Effector memory CD8-positive, alpha-beta T cell (primary cell): ENCODE measurements around the gene ICE2.
"Not testable (repeated sequence)": the region's sequence is repeated elsewhere in the genome, so short reads cannot be mapped to it uniquely, and the experiment has no call there.

Experiments used
- ATAC-seq: fragments of 150-1000 bp; cut with Tn5 transposase; replicated peaks from 2 replicates; pipeline ENCODE4 v1.10.0; 2021; ENCODE audit warnings: mild to moderate bottlenecking, moderate library complexity
- DNase-seq, 3 experiments: peaks; one replicate each; pipeline ENCODE4 v3.0.0; 2021
- H3K27ac Mint-ChIP-seq, 2 donors: one replicate each; pipeline ENCODE4 v1.8.0; 2022; ENCODE audit warnings: mild to moderate bottlenecking in 2 of 2, mixed read lengths in 2 of 2, moderate library complexity in 2 of 2
- H3K27me3 Mint-ChIP-seq, 2 donors: one replicate each; pipeline ENCODE4 v1.8.0; 2022; ENCODE audit warnings: mixed read lengths in 2 of 2
- H3K36me3 Mint-ChIP-seq: one replicate; pipeline ENCODE4 v1.8.0; 2022; ENCODE audit warnings: mild to moderate bottlenecking, moderate library complexity, mixed read lengths; ENCODE audit not compliant: insufficient read depth
- H3K4me1 Mint-ChIP-seq, 2 donors: one replicate each; pipeline ENCODE4 v1.8.0; 2022; ENCODE audit warnings: low read depth in 2 of 2, mixed read lengths in 2 of 2
- H3K4me3 Mint-ChIP-seq, 2 donors: one replicate each; pipeline ENCODE4 v1.8.0; 2022; ENCODE audit warnings: mild to moderate bottlenecking in 2 of 2, mixed read lengths in 2 of 2, moderate library complexity in 2 of 2
- H3K9me3 Mint-ChIP-seq, 2 donors: one replicate each; pipeline ENCODE4 v1.8.0; 2022; ENCODE audit warnings: mixed read lengths in 2 of 2

The ICE2 gene

DNA sequence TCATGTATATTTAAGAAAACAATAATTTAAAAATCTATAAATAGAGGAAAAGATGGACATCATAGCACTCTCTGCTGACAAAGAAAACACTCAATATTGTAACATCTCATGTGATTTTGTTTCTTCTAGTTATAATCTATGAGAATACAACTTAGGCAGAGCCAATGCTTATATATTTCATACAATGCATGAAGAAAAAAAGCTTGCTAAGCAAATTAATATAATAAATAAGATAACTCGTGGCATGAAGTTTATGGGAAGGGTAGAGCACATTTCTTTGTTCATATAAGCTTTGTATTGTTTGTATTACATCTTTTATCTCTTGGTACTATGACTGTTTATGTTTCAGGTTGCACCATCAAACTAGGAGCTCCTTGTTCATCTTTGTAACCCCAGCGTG is 73.5 kb downstream of the ICE2 start:
- no peak overlapping the region for H3K27ac Mint-ChIP-seq
- H3K9me3 Mint-ChIP-seq = peaks cover 0 to 3% of the 10 kb centered on the region in 2 donors
- no peak for DNase-seq
- H3K27me3 Mint-ChIP-seq = no peaks in the 10 kb centered on the region
- H3K36me3 Mint-ChIP-seq = no peaks in the 10 kb centered on the region
- H3K4me3 Mint-ChIP-seq = no peak overlapping the region
- H3K4me1 Mint-ChIP-seq = peaks cover 14 to 18% of the 10 kb centered on the region in 2 donors
- no peak for ATAC-seq

DNA sequence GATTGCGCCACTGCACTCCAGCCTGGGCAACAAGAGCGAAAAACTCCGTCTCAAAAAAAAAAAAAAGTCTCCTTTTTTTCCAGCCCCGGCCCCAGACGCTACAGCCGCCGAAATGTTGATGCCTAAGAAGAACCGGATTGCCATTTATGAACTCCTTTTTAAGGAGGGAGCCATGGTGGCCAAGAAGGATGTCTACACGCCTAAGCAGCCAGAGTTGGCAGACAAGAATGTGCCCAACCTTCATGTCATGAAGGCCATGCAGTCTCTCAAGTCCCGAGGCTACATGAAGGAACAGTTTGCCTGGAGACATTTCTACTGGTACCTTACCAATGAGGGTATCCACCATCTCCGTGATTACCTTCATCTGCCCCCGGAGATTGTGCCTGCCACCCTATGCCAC is 74.6 kb downstream of the ICE2 start:
- not testable (repeated sequence) for H3K9me3 Mint-ChIP-seq

GRCh38 chr15:60400944-60401343 is 78.0 kb downstream of the ICE2 start:
- no peak overlapping the region for H3K4me3 Mint-ChIP-seq
- H3K27me3 Mint-ChIP-seq = no peaks in the 10 kb centered on the region
- ATAC-seq (no peak), DNase-seq (no peak)
- H3K36me3 Mint-ChIP-seq = peaks cover 35% of the 10 kb centered on the region
- H3K9me3 Mint-ChIP-seq = no peaks in the 10 kb centered on the region
- H3K4me1 Mint-ChIP-seq = peaks cover 27 to 29% of the 10 kb centered on the region in 2 donors
- H3K27ac Mint-ChIP-seq = no peak overlapping the region

More for the DNA sequence above, 74.6 kb downstream of the ICE2 start:
- not testable (repeated sequence) for H3K27ac Mint-ChIP-seq, H3K36me3 Mint-ChIP-seq, H3K27me3 Mint-ChIP-seq, ATAC-seq, DNase-seq, H3K4me3 Mint-ChIP-seq
- peaks cover 16 to 22% of the 10 kb centered on the region in 2 donors for H3K4me1 Mint-ChIP-seq

DNA sequence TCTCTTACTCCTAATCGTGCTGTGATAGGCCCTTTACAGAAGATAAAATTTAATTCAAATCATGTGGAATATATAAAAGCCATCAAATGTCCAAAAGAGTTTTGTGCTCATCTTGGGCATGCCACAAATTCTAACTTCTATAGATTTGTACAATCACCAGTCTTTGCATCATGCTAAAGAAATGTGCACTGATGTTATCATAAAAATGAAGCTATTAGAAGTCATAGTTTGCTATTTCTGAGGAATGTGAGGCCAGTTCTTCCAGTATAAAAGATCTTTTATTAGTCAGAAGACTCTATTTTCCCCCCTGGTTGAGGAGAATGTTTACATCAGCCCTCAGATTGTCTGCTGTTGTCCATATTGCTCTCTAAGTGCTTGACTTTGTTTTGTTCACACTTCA is 79.0 kb downstream of the ICE2 start:
- Mint-ChIP-seq H3K36me3 (peaks cover 35% of the 10 kb centered on the region), H3K4me1 (peaks cover 32 to 37% of the 10 kb centered on the region in 2 donors), H3K27ac (peak overlapping the region; percentile 97 to 100), H3K27me3 (no peaks in the 10 kb centered on the region), H3K4me3 (peak overlapping the region in 1 of 2 donors; percentile 92), H3K9me3 (no peaks in the 10 kb centered on the region)
- no peak for ATAC-seq
- DNase-seq = no peak

GRCh38 chr15:60399246-60399915 is 79.6 kb downstream of the ICE2 start:
- H3K36me3 Mint-ChIP-seq = peaks cover 35% of the 10 kb centered on the region
- no peaks in the 10 kb centered on the region for H3K9me3 Mint-ChIP-seq
- no peaks in the 10 kb centered on the region for H3K27me3 Mint-ChIP-seq
- peak overlapping the region; percentile 97 to 100 for H3K27ac Mint-ChIP-seq
- ATAC-seq = no peak
- peaks cover 36 to 43% of the 10 kb centered on the region in 2 donors for H3K4me1 Mint-ChIP-seq
- H3K4me3 Mint-ChIP-seq = peak overlapping the region; percentile 90 to 92
- DNase-seq = no peak

DNA sequence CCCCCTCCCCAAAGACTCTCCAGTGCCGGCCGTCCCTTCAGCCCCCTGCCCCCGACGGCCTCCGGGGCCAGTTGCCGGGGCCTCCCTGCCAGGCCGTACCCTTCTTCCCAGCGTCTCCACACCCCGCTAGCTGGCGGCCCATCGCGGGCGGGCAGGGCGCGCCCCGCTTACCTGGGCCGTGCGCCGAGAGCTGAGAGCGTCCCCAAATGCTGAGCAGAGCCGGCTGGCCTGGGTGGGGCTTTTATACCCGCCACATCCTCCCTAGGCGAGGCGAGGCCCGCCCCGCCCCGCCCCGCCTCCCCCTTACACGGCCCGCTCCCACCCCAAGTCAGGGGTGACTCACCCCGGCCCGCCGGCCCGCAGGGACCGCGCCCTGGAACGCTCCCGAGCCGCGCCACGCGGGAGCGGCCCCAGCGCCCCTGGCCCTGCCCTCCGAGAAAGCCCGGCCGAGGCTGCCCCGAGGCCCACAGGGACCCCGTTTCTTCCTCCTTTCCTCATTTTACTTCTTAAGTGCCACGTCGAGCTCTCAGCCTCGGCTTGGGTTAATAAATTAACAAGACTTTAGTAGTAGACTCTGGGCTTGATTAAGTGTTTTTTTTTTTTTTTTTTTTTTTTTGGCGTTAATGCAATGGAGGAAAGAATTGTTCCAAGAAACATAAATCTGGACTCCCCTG is 81.0 kb downstream of the ICE2 start, which contains the start of gene ANXA2:
TSS of gene ANXA2 (minus strand) at position 215 of the 674 bp plus-strand sequence. CDS start 11,911 bp downstream, outside the sequence.
- DNase-seq = peak; percentile 70 to 74 (median 72)
- Mint-ChIP-seq H3K9me3 (no peaks in the 10 kb centered on the region), H3K4me1 (peaks cover 48 to 55% of the 10 kb centered on the region in 2 donors), H3K36me3 (peaks cover 39% of the 10 kb centered on the region), H3K27me3 (no peaks in the 10 kb centered on the region), H3K27ac (peak within 1 kb of the TSS; percentile 97 to 100), H3K4me3 (peak within 1 kb of the TSS; percentile 90 to 92)
- ATAC-seq = peak; percentile 76

DNA sequence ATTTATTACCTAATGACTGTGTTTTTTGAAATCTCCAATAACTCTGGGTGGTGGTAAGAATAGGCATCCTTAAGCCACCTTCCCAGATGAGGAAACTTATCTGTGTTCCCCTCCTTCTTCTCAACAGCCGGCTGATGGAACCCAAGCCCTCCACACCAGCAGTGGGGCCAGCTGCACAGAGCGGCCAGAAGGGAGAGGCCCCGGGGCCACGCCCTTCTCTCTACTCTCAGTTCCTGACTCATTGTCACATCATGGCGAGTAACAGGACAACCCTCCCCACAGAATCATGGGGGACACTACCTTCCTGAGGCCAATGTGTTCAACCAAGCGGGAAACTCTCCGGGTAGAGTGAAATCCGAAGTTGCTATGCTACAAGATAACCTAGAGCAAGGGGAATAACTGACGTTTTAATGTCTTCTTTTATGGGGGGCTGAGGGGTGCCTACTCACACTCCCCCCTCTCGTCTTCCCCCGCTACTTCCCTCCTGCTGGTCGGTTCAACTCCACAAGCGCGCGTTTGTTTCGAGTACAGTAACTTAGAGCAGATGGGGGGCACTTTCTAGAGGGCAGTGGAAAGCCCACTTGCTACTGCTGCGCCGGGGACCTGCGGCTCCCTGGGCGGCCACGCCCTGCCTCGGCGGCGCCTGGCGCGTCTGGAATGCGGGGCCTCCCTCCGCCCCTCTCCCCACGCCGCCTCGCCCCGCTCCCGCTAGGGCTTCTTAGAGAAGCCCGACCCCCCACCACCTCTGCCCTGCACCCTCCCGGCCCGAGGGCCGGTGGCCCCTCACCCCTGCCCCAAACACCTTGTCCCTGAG is 81.8 kb downstream of the ICE2 start:
- H3K4me1 Mint-ChIP-seq = peaks cover 52 to 61% of the 10 kb centered on the region in 2 donors
- no peaks in the 10 kb centered on the region for H3K27me3 Mint-ChIP-seq
- peaks cover 39% of the 10 kb centered on the region for H3K36me3 Mint-ChIP-seq
- peak; percentile 28 for ATAC-seq
- no peaks in the 10 kb centered on the region for H3K9me3 Mint-ChIP-seq
- H3K4me3 Mint-ChIP-seq = peak overlapping the region; percentile 90 to 92
- H3K27ac Mint-ChIP-seq = peak overlapping the region; percentile 97 to 100
- peak; percentile 24 to 36 (median 29) for DNase-seq

GRCh38 chr15:60396560-60396957 is 82.4 kb downstream of the ICE2 start:
- Mint-ChIP-seq H3K4me3 (peak overlapping the region; percentile 90 to 92), H3K36me3 (peaks cover 39% of the 10 kb centered on the region), H3K9me3 (no peaks in the 10 kb centered on the region), H3K27me3 (no peaks in the 10 kb centered on the region), H3K27ac (peak overlapping the region; percentile 97 to 100), H3K4me1 (peaks cover 55 to 64% of the 10 kb centered on the region in 2 donors)
- DNase-seq (no peak), ATAC-seq (no peak)

DNA sequence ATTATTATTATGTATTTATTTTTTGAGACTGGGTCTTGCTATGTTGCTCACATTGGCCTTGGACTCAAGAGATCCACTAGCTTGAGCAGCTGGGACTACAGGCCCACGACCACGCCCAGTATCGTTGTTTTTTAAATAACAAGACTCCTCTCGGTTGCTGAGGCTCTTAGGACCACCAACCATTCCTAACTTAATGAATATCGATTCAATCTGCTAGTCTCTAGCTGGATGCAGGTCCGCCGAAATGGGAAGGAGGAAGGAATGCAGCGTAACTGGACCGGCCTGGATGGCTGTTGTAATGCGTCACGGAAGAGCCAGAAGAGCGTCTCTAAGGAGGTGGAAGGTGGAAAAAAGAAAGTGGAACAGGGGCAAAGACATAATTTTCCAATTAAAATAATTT is 82.8 kb downstream of the ICE2 start:
- ATAC-seq = no peak
- Mint-ChIP-seq H3K27ac (peak overlapping the region in 1 of 2 donors; percentile 100), H3K4me1 (peaks cover 56 to 69% of the 10 kb centered on the region in 2 donors), H3K4me3 (peak overlapping the region; percentile 90 to 92), H3K27me3 (no peaks in the 10 kb centered on the region), H3K9me3 (no peaks in the 10 kb centered on the region), H3K36me3 (peaks cover 39% of the 10 kb centered on the region)
- DNase-seq = no peak

DNA sequence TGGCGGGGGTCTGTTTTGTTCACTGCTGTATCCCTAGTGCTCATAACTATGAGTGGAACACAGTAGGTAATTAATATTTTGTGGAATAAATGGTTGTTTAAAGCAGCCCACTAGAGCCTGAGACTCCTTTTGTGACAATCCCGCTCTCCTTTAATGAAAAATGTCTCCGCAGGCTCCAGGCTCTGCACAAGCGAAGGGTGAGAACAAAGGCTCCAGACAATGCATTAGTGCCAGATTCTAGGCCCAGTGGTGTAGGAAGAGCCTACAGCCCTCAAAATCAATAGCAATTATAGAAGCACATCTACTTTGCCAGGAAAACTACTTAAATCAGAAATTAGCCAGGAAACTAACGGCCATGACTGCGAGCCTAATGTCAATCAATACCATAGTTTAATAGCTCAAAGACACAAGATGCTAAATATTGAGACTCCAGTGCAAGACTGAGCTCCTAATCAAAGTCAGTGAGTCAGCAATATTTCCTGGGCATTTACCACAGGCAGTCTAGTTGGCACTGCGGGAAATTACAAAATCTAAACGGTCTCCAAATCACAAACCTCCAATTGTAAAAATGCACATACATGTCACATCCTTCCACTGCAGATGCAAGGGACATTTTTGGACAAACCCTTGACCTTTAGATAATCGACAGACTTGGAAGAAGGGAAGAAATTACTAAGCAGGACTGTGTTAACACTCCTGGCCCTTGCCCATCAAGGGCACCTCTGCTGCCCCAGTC is 83.5 kb downstream of the ICE2 start:
- Mint-ChIP-seq H3K36me3 (peaks cover 39% of the 10 kb centered on the region), H3K4me3 (peak overlapping the region in 1 of 2 donors; percentile 90), H3K27ac (peak overlapping the region in 1 of 2 donors; percentile 23), H3K9me3 (no peaks in the 10 kb centered on the region), H3K4me1 (peaks cover 60 to 74% of the 10 kb centered on the region in 2 donors), H3K27me3 (no peaks in the 10 kb centered on the region)
- DNase-seq (no peak), ATAC-seq (no peak)

- Mint-ChIP-seq H3K27me3 (no peaks in the 10 kb centered on the region), H3K27ac (peak overlapping the region; percentile 23 to 89), H3K36me3 (peaks cover 35% of the 10 kb centered on the region), H3K4me3 (peak overlapping the region in 1 of 2 donors; percentile 7), H3K4me1 (peaks cover 67 to 81% of the 10 kb centered on the region in 2 donors), H3K9me3 (no peaks in the 10 kb centered on the region)
- ATAC-seq = no peak
- DNase-seq = no peak
Measured at GRCh38 chr15:60394689-60395097, 84.2 kb downstream of the ICE2 start.

DNA sequence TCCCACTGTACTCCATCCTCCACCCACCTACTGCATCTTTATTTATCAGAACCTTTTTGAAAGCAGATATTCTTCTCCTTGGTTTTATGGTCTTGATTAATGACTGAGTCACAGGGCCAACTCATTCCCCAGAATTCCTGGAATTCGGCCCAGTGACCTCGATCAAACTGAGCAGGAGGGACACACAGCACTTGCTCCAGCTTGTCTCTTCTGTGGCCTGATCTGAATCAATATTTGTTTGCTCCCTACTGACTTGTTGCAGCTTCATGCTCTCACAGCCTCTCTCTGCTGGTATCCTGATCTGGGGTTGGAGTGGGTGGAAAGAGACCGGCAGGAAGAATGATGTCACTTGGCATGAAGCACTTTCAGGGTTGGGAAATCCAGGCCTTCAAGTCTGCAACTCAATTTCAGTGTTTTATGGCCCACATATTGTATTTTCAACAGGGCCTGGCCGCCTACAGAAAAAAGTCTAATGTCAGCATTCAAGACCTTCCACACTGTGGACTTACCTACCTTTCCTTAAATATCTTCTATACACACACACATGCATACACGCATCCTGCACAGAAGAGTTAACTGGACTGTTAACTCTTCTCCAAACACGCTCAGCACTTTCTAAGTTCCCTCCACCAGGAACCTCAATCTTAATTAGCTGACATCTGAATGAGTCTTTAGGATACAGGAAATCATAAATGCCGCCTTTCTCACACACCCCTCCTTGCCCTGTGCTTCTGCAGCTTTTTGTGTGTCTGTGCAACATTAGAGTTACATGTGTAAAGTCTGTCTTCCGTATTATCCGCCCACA is 85.8 kb downstream of the ICE2 start:
- H3K27ac Mint-ChIP-seq = peak overlapping the region; percentile 82 to 89
- H3K36me3 Mint-ChIP-seq = peaks cover 25% of the 10 kb centered on the region
- no peak for DNase-seq
- peaks cover 67 to 79% of the 10 kb centered on the region in 2 donors for H3K4me1 Mint-ChIP-seq
- ATAC-seq = no peak
- H3K9me3 Mint-ChIP-seq = no peaks in the 10 kb centered on the region
- peak overlapping the region; percentile 2 to 54 for H3K4me3 Mint-ChIP-seq
- no peaks in the 10 kb centered on the region for H3K27me3 Mint-ChIP-seq
